ENCODE measurements around the gene DNAH11. TPM values are rescaled to one million over a fixed set of nuclear protein-coding genes. Genes with fewer than 3 reads are reported as not detected.

The DNAH11 gene
- total and polyA plus RNA-seq, 2 of the 4 experiments (the other 2 are of a cell fraction) = not detected

DNA sequence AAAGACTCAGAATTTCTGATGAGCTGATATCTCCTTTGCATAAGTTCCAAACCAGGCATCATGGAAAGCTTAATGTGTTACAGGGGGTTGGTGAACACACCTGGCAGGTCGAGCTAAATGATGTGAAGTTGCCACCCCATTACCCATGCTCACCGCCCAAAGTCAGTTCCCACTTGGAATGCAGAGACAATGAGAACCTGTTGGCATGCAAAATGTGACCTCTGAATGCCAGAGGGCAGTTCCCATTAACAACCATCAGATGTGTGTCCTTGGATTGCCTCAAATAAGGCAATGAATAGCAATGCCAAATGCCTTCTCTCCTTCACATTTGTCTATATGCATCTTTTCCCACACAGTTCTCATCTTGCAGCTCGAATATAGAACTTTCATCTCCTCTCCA, 212.1 kb downstream of the DNAH11 start:
- no peak overlapping the region for H3K18ac ChIP-seq (ENCODE audit: low read depth, low read length)
- no peaks in the 10 kb centered on the region for H3K9me3 ChIP-seq (ENCODE audit: control insufficient read depth, insufficient read depth, low read length)
- no peak overlapping the region for H3K4me2 ChIP-seq (ENCODE audit: low read depth, low read length)
- DNase-seq = no peak
- no peak overlapping the region for H3K4me3 ChIP-seq (ENCODE audit: insufficient read depth, low read depth, low read length)
- BruUV-seq (replicated peaks) = no TSS peak
- H2AK9ac ChIP-seq (replicated peaks; ENCODE audit: low read depth, low read length, poor library complexity) = no peak overlapping the region
- H4K91ac ChIP-seq (ENCODE audit: insufficient read depth, low read depth, low read length) = no peak overlapping the region
- no peaks in the 10 kb centered on the region for H3K79me1 ChIP-seq (ENCODE audit: low read depth in 1 of 2, low read length in 2 of 2)
- no peak overlapping the region for H2BK120ac ChIP-seq (ENCODE audit: low read depth, low read length)
- H3K14ac ChIP-seq (replicated peaks; ENCODE audit: low read depth, low read length) = no peak overlapping the region
- H4K8ac ChIP-seq (ENCODE audit: low read depth in 2 of 2, low read length in 2 of 2) = no peak overlapping the region
- H2BK5ac ChIP-seq (ENCODE audit: low read depth, low read length, poor library complexity, severe bottlenecking) = no peak overlapping the region
- no peak overlapping the region for H3K4ac ChIP-seq (ENCODE audit: low read depth, low read length)
- H3K23ac ChIP-seq (ENCODE audit: low read depth, low read length) = no peak overlapping the region
- no peaks in the 10 kb centered on the region for H3K4me1 ChIP-seq (ENCODE audit: control insufficient read depth, insufficient read depth, low read length)
- 20% methylated on average over 1 of the region's 3 CpGs; no CpG with 5 or more reads in 1 of the 2 experiments for WGBS, 2 experiments (ENCODE audit: extremely low coverage in 2 of 2, insufficient read length in 1 of 2)
- no peaks in the 10 kb centered on the region for H4K20me1 ChIP-seq (ENCODE audit: insufficient read depth, low read length)
- H2AFZ ChIP-seq (replicated peaks; ENCODE audit: low read length, poor library complexity) = no peak overlapping the region
- ChIA-PET POLR2A (ENCODE audit: unreplicated experiment) (no interaction called here), CTCF (no interaction called here)
- no peak overlapping the region for H3K56ac ChIP-seq (ENCODE audit: extremely low read depth, insufficient read depth, low read length)
- H3K27me3 ChIP-seq (ENCODE audit: control insufficient read depth, insufficient read depth, low read length) = no peaks in the 10 kb centered on the region
- no peaks in the 10 kb centered on the region for H3K9me1 ChIP-seq (ENCODE audit: insufficient read depth, low read length)
- no peak overlapping the region for H2BK20ac ChIP-seq (ENCODE audit: low read depth, low read length)
- dilution Hi-C loops (cut with HindIII; ENCODE audit: low sequenced_read_pairs, unreplicated experiment) = no loop called here
- no peak overlapping the region for H4K5ac ChIP-seq (ENCODE audit: low read depth, low read length)
- no peak overlapping the region for H3K27ac ChIP-seq (ENCODE audit: insufficient read depth, low read length)
- no peak overlapping the region for H2AK5ac ChIP-seq (ENCODE audit: low read depth, low read length)
- no peaks in the 10 kb centered on the region for H3K36me3 ChIP-seq (ENCODE audit: control insufficient read depth, insufficient read depth, low read length)
- TF ChIP-seq NFE2L2 (IDR thresholded peaks at IDR 0.05; ENCODE audit: low read depth, low read length) (no peak), RAD21 (IDR thresholded peaks at IDR 0.05; ENCODE audit: low read length) (no peak), SMC3 (IDR thresholded peaks at IDR 0.05; ENCODE audit: low read depth, low read length) (no peak), CEBPB (IDR thresholded peaks at IDR 0.05; ENCODE audit: low read depth, low read length) (no peak), MAFK (IDR thresholded peaks at IDR 0.05; ENCODE audit: low read depth, low read length) (no peak), BHLHE40 (IDR thresholded peaks at IDR 0.05; ENCODE audit: low read depth, low read length) (no peak), RFX5 (IDR thresholded peaks at IDR 0.05; ENCODE audit: low read depth, low read length) (no peak), CHD1 (IDR thresholded peaks at IDR 0.05; ENCODE audit: low read depth, low read length) (no peak), RCOR1 (IDR thresholded peaks at IDR 0.05; ENCODE audit: insufficient replicate concordance, low read length) (no peak), MXI1 (IDR thresholded peaks at IDR 0.05; ENCODE audit: borderline replicate concordance, low read depth, low read length) (no peak), FOS (IDR thresholded peaks at IDR 0.05; ENCODE audit: low read depth, low read length) (no peak)
- TF ChIP-seq, protein P1, sequence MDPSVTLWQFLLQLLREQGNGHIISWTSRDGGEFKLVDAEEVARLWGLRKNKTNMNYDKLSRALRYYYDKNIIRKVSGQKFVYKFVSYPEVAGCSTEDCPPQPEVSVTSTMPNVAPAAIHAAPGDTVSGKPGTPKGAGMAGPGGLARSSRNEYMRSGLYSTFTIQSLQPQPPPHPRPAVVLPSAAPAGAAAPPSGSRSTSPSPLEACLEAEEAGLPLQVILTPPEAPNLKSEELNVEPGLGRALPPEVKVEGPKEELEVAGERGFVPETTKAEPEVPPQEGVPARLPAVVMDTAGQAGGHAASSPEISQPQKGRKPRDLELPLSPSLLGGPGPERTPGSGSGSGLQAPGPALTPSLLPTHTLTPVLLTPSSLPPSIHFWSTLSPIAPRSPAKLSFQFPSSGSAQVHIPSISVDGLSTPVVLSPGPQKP (IDR thresholded peaks at IDR 0.05; ENCODE audit: borderline replicate concordance, low read depth, low read length) = no peak
- TF ChIP-seq, protein P2, sequence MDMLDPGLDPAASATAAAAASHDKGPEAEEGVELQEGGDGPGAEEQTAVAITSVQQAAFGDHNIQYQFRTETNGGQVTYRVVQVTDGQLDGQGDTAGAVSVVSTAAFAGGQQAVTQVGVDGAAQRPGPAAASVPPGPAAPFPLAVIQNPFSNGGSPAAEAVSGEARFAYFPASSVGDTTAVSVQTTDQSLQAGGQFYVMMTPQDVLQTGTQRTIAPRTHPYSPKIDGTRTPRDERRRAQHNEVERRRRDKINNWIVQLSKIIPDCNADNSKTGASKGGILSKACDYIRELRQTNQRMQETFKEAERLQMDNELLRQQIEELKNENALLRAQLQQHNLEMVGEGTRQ (IDR thresholded peaks at IDR 0.05; ENCODE audit: low read depth, low read length) = no peak
- in situ Hi-C loops (cut with MboI; ENCODE audit: low sequenced_read_pairs) = no loop called here
- H3K9ac ChIP-seq (ENCODE audit: low read depth, low read length) = no peak overlapping the region
- intact Hi-C loops (cut with micrococcal nuclease) = no loop called here
- no peak for ATAC-seq (ENCODE audit: low read depth)
- H2BK15ac ChIP-seq (ENCODE audit: low read depth, low read length) = no peak overlapping the region

Measured in IMR-90 (cell line).